ENCODE measurements around the gene GSN. TPM values are rescaled to one million over a fixed set of nuclear protein-coding genes. Genes with fewer than 3 reads are reported as not detected.

GSN gene
- total and polyA plus RNA-seq, 9 of the 15 experiments (the other 6 are each of a cell fraction or from before 2014, with no cell fraction given): 0.39 to 16.6 (median 8.2) TPM

DNA sequence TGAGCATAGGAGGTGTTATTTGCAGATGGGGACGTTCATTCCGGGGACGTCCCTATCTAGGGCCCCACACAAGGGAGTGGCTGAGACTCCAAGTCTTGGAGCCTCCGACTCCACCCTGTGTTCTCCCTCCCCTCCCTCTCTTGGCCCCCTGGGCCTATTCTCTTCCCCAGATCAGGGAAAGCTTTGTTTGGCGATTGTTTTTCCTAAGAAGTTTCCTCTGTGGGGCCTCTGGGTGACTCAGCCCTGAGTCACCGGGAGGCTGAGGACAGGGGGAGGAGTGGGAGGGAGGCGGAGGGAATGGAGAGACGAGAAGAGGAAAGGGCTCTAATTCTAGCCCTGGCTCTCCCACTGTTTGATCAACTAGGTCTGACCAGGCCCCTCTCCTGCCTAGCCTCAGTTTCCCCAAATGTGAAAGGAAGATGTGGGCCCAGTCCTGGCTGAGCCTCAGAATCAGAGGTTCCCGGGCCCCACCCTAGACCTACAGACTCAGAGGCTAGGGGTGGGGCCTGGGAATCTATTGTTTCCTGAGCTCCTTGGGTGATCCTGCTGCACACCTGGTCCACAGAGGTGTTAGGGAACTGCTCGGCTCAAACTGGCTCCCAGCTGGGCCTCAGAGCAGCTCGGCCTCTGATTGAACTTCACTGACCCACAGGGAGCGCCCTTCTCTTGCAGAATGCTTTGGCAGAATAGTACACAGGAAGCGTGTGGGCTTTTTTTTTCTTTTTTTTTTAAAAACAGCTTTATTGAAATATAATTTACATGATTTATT, 19.2 kb downstream of the GSN start:
- BruUV-seq (replicated peaks): no TSS peak
- peaks cover 60 to 72% of the 10 kb centered on the region in 2 experiments for H3K4me1 ChIP-seq (replicated peaks in 1 of 2; ENCODE audit: control insufficient read depth in 2 of 2, insufficient read depth in 2 of 2, low read length in 2 of 2)
- 10% methylated on average over 11 of the region's 13 CpGs for WGBS (ENCODE audit: insufficient coverage, low coverage, missing lambda C conversion rate)
- peak in 1 of 2 experiments; percentile 53; a peak in 1 of 4 replicates for TF ChIP-seq KDM1A (IDR thresholded peaks at IDR 0.05)
- no peak for TF ChIP-seq KDM5B (IDR thresholded peaks at IDR 0.05; ENCODE audit: insufficient replicate concordance, low read depth, low read length)
- TF ChIP-seq, protein P1, sequence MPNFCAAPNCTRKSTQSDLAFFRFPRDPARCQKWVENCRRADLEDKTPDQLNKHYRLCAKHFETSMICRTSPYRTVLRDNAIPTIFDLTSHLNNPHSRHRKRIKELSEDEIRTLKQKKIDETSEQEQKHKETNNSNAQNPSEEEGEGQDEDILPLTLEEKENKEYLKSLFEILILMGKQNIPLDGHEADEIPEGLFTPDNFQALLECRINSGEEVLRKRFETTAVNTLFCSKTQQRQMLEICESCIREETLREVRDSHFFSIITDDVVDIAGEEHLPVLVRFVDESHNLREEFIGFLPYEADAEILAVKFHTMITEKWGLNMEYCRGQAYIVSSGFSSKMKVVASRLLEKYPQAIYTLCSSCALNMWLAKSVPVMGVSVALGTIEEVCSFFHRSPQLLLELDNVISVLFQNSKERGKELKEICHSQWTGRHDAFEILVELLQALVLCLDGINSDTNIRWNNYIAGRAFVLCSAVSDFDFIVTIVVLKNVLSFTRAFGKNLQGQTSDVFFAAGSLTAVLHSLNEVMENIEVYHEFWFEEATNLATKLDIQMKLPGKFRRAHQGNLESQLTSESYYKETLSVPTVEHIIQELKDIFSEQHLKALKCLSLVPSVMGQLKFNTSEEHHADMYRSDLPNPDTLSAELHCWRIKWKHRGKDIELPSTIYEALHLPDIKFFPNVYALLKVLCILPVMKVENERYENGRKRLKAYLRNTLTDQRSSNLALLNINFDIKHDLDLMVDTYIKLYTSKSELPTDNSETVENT (CRISPR knock-in tag; IDR thresholded peaks at IDR 0.05): no peak
- TF ChIP-seq, protein P2, sequence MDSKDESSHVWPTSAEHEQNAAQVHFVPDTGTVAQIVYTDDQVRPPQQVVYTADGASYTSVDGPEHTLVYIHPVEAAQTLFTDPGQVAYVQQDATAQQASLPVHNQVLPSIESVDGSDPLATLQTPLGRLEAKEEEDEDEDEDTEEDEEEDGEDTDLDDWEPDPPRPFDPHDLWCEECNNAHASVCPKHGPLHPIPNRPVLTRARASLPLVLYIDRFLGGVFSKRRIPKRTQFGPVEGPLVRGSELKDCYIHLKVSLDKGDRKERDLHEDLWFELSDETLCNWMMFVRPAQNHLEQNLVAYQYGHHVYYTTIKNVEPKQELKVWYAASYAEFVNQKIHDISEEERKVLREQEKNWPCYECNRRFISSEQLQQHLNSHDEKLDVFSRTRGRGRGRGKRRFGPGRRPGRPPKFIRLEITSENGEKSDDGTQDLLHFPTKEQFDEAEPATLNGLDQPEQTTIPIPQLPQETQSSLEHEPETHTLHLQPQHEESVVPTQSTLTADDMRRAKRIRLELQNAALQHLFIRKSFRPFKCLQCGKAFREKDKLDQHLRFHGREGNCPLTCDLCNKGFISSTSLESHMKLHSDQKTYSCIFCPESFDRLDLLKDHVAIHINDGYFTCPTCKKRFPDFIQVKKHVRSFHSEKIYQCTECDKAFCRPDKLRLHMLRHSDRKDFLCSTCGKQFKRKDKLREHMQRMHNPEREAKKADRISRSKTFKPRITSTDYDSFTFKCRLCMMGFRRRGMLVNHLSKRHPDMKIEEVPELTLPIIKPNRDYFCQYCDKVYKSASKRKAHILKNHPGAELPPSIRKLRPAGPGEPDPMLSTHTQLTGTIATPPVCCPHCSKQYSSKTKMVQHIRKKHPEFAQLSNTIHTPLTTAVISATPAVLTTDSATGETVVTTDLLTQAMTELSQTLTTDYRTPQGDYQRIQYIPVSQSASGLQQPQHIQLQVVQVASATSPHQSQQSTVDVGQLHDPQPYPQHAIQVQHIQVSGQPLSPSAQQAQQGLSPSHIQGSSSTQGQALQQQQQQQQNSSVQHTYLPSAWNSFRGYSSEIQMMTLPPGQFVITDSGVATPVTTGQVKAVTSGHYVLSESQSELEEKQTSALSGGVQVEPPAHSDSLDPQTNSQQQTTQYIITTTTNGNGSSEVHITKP (IDR thresholded peaks at IDR 0.05; ENCODE audit: partially characterized antibody): peak; percentile 68
- TF ChIP-seq NFRKB (IDR thresholded peaks at IDR 0.05; ENCODE audit: low read depth): peak; percentile 22; the same call in 1 of the 2 replicates
- peak; percentile 95 for TF ChIP-seq LEF1 (IDR thresholded peaks at IDR 0.05)
- TF ChIP-seq, protein P3, sequence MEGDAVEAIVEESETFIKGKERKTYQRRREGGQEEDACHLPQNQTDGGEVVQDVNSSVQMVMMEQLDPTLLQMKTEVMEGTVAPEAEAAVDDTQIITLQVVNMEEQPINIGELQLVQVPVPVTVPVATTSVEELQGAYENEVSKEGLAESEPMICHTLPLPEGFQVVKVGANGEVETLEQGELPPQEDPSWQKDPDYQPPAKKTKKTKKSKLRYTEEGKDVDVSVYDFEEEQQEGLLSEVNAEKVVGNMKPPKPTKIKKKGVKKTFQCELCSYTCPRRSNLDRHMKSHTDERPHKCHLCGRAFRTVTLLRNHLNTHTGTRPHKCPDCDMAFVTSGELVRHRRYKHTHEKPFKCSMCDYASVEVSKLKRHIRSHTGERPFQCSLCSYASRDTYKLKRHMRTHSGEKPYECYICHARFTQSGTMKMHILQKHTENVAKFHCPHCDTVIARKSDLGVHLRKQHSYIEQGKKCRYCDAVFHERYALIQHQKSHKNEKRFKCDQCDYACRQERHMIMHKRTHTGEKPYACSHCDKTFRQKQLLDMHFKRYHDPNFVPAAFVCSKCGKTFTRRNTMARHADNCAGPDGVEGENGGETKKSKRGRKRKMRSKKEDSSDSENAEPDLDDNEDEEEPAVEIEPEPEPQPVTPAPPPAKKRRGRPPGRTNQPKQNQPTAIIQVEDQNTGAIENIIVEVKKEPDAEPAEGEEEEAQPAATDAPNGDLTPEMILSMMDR (IDR thresholded peaks at IDR 0.05 in 2 of 3, conservative IDR thresholded peaks at IDR 0.05 in 1 of 3; ENCODE audit: insufficient read depth in 2 of 3, low read depth in 1 of 3, low read length in 3 of 3): peak; percentile 51 to 60 (median 52)
- TF ChIP-seq ZNF75A (CRISPR knock-in tag; IDR thresholded peaks at IDR 0.05): no peak

More for the DNA sequence above, 19.2 kb downstream of the GSN start:
- Histone ChIP-seq H3K9ac (ENCODE audit: insufficient read depth in 1 of 2, low read depth in 2 of 2, low read length in 2 of 2) (peak overlapping the region; percentile 78 to 84), H4K20me1 (replicated peaks; ENCODE audit: control insufficient read depth, insufficient read depth, low read length) (no peaks in the 10 kb centered on the region), H3K27me3 (ENCODE audit: control insufficient read depth in 2 of 2, insufficient read depth in 2 of 2, low read length in 2 of 2) (no peaks in the 10 kb centered on the region), H3K36me3 (ENCODE audit: control insufficient read depth, insufficient read depth, low read length) (no peaks in the 10 kb centered on the region; the same call in 2 of the 3 replicates), H3K4me3 (peak overlapping the region; percentile 14; the same call in 1 of the 2 replicates), H3K4me2 (ENCODE audit: insufficient read depth, low read length) (peak overlapping the region; percentile 75), H3K27ac (ENCODE audit: extremely low read depth, low read depth, low read length) (peak overlapping the region; percentile 93), H3K9me3 (replicated peaks; ENCODE audit: control insufficient read depth, insufficient read depth, low read depth, low read length) (no peaks in the 10 kb centered on the region), H2AFZ (ENCODE audit: low read depth, low read length) (peak overlapping the region; percentile 78), H3K9me1 (ENCODE audit: control insufficient read depth, insufficient read depth, low read length) (peaks cover 10% of the 10 kb centered on the region), H3K79me2 (ENCODE audit: control insufficient read depth, insufficient read depth, low read length) (no peaks in the 10 kb centered on the region)
- ATAC-seq: peak; percentile 85
- DNase-seq (ENCODE audit: extremely low read depth in 1 of 4, low spot score in 3 of 4): peak; percentile 90 to 96 (median 93)
- ChIA-PET CTCF (ENCODE audit: low intra/inter-chr PET ratio) (interaction anchor here (0.6 kb wide), 1 partner anchor 113 kb away, joined by 3 read pairs; no protein-coding TSS in a partner anchor), POLR2A (interaction anchor here (0.7 to 2.9 kb wide), 9 partner anchors 8 to 124 kb away, joined by 3 to 11 read pairs (median 3); partner anchors contain the start of gene GSN)
- peak; percentile 97 for FAIRE-seq
- in situ Hi-C loops (cut with MboI) (no loop called here), intact Hi-C loops (cut with micrococcal nuclease) (loop anchor here (1.0 to 2.0 kb wide), 3 partner anchors 34 to 84 kb away; no protein-coding TSS in a partner anchor)

All from K562 (cell line).